Natural killer cell (primary cell): ENCODE measurements around the gene NTM. TPM values are rescaled to one million over a fixed set of nuclear protein-coding genes. Genes with fewer than 3 reads are reported as not detected.

Experiments used
- ATAC-seq, 3 donors: fragments of 150-1000 bp in 2 of 3; fragments of 200-7000 bp in 1 of 3; cut with Tn5 transposase; 1 replicate in 1 of 3; 2 replicates in 2 of 3; pipeline ENCODE4 v1.10.0; 2021; ENCODE audit warnings: mild to moderate bottlenecking in 2 of 3, moderate library complexity in 2 of 3
- DNase-seq, 2 donors: peaks; one replicate each; pipeline versions ENCODE4 v3.0.0 to v3.0.0-alpha.2; 2013 to 2021; ENCODE audit warnings: mixed read lengths in 1 of 2
- H3K27ac ChIP-seq: one replicate; pipeline ENCODE4 v1.5.1; 2013; ENCODE audit warnings: mild to moderate bottlenecking, low read length
- H3K27me3 ChIP-seq: one replicate; pipeline ENCODE4 v1.6.1; 2013; ENCODE audit warnings: low read length; ENCODE audit not compliant: control insufficient read depth, insufficient read depth
- H3K36me3 ChIP-seq: one replicate; pipeline ENCODE4 v1.6.1; 2013; ENCODE audit warnings: low read length; ENCODE audit not compliant: control insufficient read depth, insufficient read depth
- H3K4me1 ChIP-seq: one replicate; pipeline ENCODE4 v1.6.1; 2013; ENCODE audit warnings: low read length; ENCODE audit not compliant: control insufficient read depth, insufficient read depth
- H3K4me3 ChIP-seq: one replicate; pipeline ENCODE4 v1.5.1; 2013; ENCODE audit warnings: low read length
- H3K9me3 ChIP-seq: one replicate; pipeline ENCODE4 v1.6.1; 2013; ENCODE audit warnings: low read length; ENCODE audit not compliant: control insufficient read depth, insufficient read depth
- H3K27ac Mint-ChIP-seq, 2 donors: one replicate each; pipeline ENCODE4 v1.8.0; 2022; ENCODE audit warnings: mild to moderate bottlenecking in 2 of 2, mixed read lengths in 2 of 2, moderate library complexity in 1 of 2
- H3K27me3 Mint-ChIP-seq, 2 donors: one replicate each; pipeline ENCODE4 v1.8.0; 2022; ENCODE audit warnings: low read depth in 2 of 2, mixed read lengths in 2 of 2
- H3K36me3 Mint-ChIP-seq: one replicate; pipeline ENCODE4 v1.8.0; 2022; ENCODE audit warnings: mixed read lengths
- H3K4me1 Mint-ChIP-seq, 2 donors: one replicate each; pipeline ENCODE4 v1.8.0; 2022; ENCODE audit warnings: mixed read lengths in 2 of 2
- H3K4me3 Mint-ChIP-seq: one replicate; pipeline ENCODE4 v1.8.0; 2022; ENCODE audit warnings: mild to moderate bottlenecking, moderate library complexity, mixed read lengths
- H3K9me3 Mint-ChIP-seq, 2 donors: one replicate each; pipeline ENCODE4 v1.8.0; 2022; ENCODE audit warnings: mixed read lengths in 2 of 2
- WGBS: methylation state at CpG from one replicate; pipeline ENCODE4 v1.1.7; 2013; ENCODE audit warnings: missing lambda C conversion rate; ENCODE audit not compliant: insufficient coverage; 5-methylcytosine and 5-hydroxymethylcytosine counted together
- intact Hi-C: fragments of 100-400 bp; cut with micrococcal nuclease; formaldehyde crosslinking; loops from one replicate; pipeline ENCODE4 v1.14.2; 2022
- total RNA-seq, 4 donors: library from RNA; stranded (reverse); fragments of 120-200 nt in 1 of 4; gene quantifications; one replicate each; pipeline versions ENCODE4 v1.2.3 to v1.2.4, GENCODE V29; 2013 to 2022
- TF ChIP-seq, protein P1 (sequence below): fragments of 200-600 bp; IDR thresholded peaks from one replicate; pipeline ENCODE4 v1.8.0; 2022; ENCODE audit warnings: antibody characterized with exemption

The NTM gene
- total RNA-seq, 3 donors from 2014 or later (not counting 1 experiment from before 2014, with no cell fraction given) = not detected

DNA sequence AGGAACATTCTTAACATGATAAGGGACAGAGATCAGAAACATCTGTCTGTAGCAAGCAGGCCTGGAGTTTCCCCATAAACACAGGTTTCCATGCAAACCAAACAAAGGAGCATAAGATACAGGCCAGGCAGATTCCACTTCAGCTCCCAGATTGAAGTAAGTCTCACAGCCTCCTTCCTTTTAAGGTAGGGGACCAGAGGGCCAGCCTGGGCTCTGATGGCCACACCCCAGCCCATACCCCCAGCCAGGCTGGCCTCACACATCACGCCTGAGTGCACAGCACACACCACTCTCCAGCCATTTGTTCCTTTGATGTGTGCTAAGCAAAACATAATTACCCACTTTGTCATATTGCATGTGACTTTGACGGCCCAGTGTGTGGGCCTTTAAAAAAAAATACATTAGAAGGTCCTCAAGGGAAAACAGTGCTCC, 518.7 kb downstream of the NTM start:
- Histone ChIP-seq H3K27me3 (no peaks in the 10 kb centered on the region), H3K4me1 (no peaks in the 10 kb centered on the region), H3K36me3 (no peaks in the 10 kb centered on the region), H3K9me3 (no peaks in the 10 kb centered on the region), H3K4me3 (no peak overlapping the region), H3K27ac (no peak overlapping the region)
- H3K27ac Mint-ChIP-seq = no peak overlapping the region
- no peaks in the 10 kb centered on the region for H3K27me3 Mint-ChIP-seq
- H3K9me3 Mint-ChIP-seq = peaks cover 0 to 2% of the 10 kb centered on the region in 2 donors
- no peak overlapping the region for H3K4me3 Mint-ChIP-seq
- TF ChIP-seq, protein P1, sequence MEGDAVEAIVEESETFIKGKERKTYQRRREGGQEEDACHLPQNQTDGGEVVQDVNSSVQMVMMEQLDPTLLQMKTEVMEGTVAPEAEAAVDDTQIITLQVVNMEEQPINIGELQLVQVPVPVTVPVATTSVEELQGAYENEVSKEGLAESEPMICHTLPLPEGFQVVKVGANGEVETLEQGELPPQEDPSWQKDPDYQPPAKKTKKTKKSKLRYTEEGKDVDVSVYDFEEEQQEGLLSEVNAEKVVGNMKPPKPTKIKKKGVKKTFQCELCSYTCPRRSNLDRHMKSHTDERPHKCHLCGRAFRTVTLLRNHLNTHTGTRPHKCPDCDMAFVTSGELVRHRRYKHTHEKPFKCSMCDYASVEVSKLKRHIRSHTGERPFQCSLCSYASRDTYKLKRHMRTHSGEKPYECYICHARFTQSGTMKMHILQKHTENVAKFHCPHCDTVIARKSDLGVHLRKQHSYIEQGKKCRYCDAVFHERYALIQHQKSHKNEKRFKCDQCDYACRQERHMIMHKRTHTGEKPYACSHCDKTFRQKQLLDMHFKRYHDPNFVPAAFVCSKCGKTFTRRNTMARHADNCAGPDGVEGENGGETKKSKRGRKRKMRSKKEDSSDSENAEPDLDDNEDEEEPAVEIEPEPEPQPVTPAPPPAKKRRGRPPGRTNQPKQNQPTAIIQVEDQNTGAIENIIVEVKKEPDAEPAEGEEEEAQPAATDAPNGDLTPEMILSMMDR = no peak
- H3K4me1 Mint-ChIP-seq = no peaks in the 10 kb centered on the region
- WGBS = 56% methylated on average over 2 of the region's 2 CpGs
- intact Hi-C loops = no loop called here
- DNase-seq (no peak), ATAC-seq (no peak)
- no peaks in the 10 kb centered on the region for H3K36me3 Mint-ChIP-seq

DNA sequence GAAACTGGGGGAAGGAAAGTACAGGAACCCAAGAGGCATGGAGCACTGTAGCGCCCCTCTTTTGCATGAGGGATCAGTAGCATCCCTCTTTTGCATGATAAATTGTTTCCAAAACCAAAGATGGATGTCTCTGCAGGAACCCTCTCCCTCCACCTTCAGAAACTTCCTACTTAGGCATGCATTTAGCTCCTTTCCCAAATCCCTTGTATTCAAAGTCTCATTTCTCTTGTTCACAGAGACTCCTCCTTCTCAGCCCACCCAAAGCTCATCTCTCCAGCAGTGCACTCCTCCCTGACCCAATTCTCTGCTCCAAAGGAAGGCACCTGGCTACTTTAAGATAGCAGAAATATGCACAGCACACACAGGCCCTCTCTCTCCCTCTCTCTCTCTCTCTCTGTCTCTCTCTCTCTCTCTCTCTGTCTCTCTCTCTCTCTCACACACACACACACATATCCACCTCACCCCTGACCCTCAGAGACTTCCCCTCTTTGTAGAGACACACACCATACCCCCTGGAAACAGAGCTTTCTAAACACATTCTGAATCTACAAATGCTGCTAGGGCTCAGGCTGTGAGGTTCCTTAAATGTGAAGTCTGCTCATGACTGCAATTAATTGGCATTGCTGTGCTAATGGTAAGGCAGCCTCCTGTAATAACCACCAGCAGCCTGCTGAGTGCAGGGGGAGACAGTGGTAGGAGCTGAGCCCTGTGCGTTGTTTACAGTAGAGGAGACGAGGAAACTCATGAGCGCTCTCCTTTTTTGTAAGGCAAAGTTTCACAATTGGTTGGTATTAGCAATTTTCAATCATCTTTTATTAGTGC, 519.6 kb downstream of the NTM start:
- Histone ChIP-seq H3K4me3 (no peak overlapping the region), H3K9me3 (no peaks in the 10 kb centered on the region), H3K27me3 (no peaks in the 10 kb centered on the region), H3K27ac (no peak overlapping the region), H3K36me3 (no peaks in the 10 kb centered on the region), H3K4me1 (no peaks in the 10 kb centered on the region)
- TF ChIP-seq, protein P1 = no peak
- peaks cover 0 to 2% of the 10 kb centered on the region in 2 donors for H3K9me3 Mint-ChIP-seq
- DNase-seq = no peak
- intact Hi-C loops = no loop called here
- H3K27me3 Mint-ChIP-seq = no peaks in the 10 kb centered on the region
- no peak for ATAC-seq
- H3K4me3 Mint-ChIP-seq = no peak overlapping the region
- H3K4me1 Mint-ChIP-seq = no peaks in the 10 kb centered on the region
- H3K27ac Mint-ChIP-seq = no peak overlapping the region
- no peaks in the 10 kb centered on the region for H3K36me3 Mint-ChIP-seq
- WGBS = 69% methylated on average over 4 of the region's 4 CpGs

DNA sequence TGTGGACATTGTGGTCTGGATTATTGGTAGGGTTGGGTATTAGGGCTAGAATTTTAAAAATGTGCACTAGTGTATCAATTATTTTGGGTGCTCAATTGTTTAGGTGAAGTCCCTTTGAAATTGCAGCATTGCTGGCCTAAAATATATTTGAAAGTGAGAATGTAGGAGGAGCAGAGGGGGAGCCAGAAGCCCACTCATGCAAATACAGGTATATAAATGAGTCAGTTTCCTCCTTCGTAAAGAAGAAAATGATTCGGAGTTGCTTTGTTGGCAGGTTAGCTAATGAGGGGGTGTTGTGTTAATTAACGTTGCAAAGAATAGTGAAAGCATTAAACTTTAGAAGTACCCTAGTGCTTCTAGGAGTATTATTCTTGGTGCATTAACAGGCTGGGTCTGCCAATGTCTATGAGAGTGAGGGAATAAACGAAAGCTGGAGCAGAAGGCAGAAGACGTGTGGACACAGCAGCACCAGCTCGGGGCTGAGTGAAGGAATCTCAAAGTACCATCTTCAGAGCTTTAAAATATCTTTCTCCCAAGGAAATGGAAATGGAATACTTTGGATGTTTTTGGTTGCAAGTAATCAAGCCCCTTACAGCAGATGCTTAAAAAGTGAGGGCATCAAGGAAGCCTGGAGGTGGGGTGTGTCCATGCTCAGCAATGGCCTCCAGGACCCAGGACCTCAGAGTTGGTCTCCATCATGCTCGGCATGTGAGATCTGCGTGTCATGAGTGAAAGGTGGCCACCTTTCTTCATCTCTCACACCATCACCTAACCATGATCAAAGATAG, 522.9 kb downstream of the NTM start:
- no peaks in the 10 kb centered on the region for H3K27me3 ChIP-seq
- H3K27ac ChIP-seq = no peak overlapping the region
- H3K36me3 ChIP-seq = no peaks in the 10 kb centered on the region
- TF ChIP-seq, protein P1 = no peak
- Mint-ChIP-seq H3K4me1 (no peaks in the 10 kb centered on the region), H3K27me3 (no peaks in the 10 kb centered on the region), H3K27ac (no peak overlapping the region), H3K36me3 (no peaks in the 10 kb centered on the region), H3K4me3 (no peak overlapping the region), H3K9me3 (peaks cover 0 to 3% of the 10 kb centered on the region in 2 donors)
- ATAC-seq (no peak), DNase-seq (no peak)
- no peaks in the 10 kb centered on the region for H3K4me1 ChIP-seq
- no peak overlapping the region for H3K4me3 ChIP-seq
- intact Hi-C loops = no loop called here
- no peaks in the 10 kb centered on the region for H3K9me3 ChIP-seq
- WGBS = 83% methylated on average over 8 of the region's 8 CpGs
